ENCODE data around the gene CHERP.

DNA sequence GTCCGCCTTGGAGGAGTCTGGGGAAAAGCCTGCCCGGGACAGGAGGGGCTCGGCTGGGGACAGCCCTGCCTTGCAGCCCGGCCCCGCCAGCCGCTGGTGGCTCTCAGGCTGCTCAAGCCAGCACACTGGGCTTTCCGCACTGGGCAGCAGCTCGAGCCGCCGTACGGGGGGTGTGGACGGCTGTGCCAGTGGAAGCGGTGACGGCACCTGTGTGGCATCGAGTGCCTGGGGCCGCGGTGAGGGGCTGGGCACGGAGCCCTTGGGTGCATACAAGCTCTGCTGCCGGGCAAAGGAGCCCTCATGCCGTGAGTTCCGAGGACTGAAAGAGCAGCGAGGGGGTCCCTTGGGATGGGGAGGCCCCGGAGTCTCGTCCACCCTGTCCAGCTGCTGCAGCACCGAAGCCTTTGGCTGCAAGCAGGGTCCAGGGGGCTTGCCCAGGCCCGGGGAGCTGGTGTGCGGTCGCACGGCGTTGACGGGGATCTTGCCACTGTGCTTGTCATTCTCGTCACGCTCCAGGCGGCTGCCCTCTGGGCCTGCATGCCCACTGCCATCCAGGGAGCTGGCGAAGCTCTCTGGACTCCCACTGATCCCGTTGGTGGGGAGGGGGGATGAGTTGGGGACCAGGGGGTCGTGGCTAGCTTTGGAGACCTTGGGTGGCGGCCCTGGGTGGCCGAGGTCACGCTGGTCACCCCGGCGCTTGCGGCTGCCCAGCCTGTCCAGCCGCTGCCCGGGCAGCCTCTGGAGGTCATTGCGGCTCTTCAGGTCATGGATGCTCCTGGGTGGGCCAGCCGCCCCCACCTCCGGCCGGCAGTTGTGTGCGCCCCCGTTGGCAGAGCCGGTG lies 34.7 kb upstream of the CHERP start:
- TF ChIP-seq, protein P1, sequence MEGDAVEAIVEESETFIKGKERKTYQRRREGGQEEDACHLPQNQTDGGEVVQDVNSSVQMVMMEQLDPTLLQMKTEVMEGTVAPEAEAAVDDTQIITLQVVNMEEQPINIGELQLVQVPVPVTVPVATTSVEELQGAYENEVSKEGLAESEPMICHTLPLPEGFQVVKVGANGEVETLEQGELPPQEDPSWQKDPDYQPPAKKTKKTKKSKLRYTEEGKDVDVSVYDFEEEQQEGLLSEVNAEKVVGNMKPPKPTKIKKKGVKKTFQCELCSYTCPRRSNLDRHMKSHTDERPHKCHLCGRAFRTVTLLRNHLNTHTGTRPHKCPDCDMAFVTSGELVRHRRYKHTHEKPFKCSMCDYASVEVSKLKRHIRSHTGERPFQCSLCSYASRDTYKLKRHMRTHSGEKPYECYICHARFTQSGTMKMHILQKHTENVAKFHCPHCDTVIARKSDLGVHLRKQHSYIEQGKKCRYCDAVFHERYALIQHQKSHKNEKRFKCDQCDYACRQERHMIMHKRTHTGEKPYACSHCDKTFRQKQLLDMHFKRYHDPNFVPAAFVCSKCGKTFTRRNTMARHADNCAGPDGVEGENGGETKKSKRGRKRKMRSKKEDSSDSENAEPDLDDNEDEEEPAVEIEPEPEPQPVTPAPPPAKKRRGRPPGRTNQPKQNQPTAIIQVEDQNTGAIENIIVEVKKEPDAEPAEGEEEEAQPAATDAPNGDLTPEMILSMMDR (IDR thresholded peaks at IDR 0.05; ENCODE audit: low read length) = no peak
- TF ChIP-seq EZH2 (IDR thresholded peaks at IDR 0.05; ENCODE audit: borderline replicate concordance, low read length) = no peak
